Nephron progenitor cell (in vitro differentiated cells): Measurements from ENCODE around the gene EPS8.
A peak's percentile ranks its signal among the peaks of the same experiment; 100 is the strongest.

ENCODE experiments used
- DNase-seq: peaks from one replicate; pipeline ENCODE4 v3.0.0; 2021
- H3K27ac Mint-ChIP-seq: 2 replicates; pipeline ENCODE4 v1.8.0; 2021; ENCODE audit warnings: mild to moderate bottlenecking, moderate library complexity, mixed read lengths
- H3K27me3 Mint-ChIP-seq: 2 replicates; pipeline ENCODE4 v1.8.0; 2021; ENCODE audit warnings: mild to moderate bottlenecking, low read depth, mixed read lengths; ENCODE audit not compliant: poor library complexity
- H3K36me3 Mint-ChIP-seq: 2 replicates; pipeline ENCODE4 v1.8.0; 2021; ENCODE audit warnings: low read depth, mixed read lengths
- H3K4me1 Mint-ChIP-seq: 2 replicates; pipeline ENCODE4 v1.8.0; 2021; ENCODE audit warnings: mixed read lengths
- H3K4me3 Mint-ChIP-seq: 2 replicates; pipeline ENCODE4 v1.8.0; 2021; ENCODE audit warnings: mild to moderate bottlenecking, moderate library complexity, mixed read lengths
- H3K9me3 Mint-ChIP-seq: 2 replicates; pipeline ENCODE4 v1.8.0; 2021; ENCODE audit warnings: mild to moderate bottlenecking, moderate library complexity, mixed read lengths
- TF ChIP-seq, protein P1 (sequence below): fragments of 200-600 bp; sonication (generic); IDR thresholded peaks from 2 replicates; pipeline ENCODE4 v1.5.0; 2021; ENCODE audit warnings: antibody characterized with exemption

EPS8 gene

GRCh38 chr12:15777355-15778012 is 11.7 kb downstream of the EPS8 start:
- DNase-seq, result no peak
- no peak overlapping the region for H3K4me3 Mint-ChIP-seq
- H3K9me3 Mint-ChIP-seq, result no peaks in the 10 kb centered on the region
- TF ChIP-seq, protein P1, sequence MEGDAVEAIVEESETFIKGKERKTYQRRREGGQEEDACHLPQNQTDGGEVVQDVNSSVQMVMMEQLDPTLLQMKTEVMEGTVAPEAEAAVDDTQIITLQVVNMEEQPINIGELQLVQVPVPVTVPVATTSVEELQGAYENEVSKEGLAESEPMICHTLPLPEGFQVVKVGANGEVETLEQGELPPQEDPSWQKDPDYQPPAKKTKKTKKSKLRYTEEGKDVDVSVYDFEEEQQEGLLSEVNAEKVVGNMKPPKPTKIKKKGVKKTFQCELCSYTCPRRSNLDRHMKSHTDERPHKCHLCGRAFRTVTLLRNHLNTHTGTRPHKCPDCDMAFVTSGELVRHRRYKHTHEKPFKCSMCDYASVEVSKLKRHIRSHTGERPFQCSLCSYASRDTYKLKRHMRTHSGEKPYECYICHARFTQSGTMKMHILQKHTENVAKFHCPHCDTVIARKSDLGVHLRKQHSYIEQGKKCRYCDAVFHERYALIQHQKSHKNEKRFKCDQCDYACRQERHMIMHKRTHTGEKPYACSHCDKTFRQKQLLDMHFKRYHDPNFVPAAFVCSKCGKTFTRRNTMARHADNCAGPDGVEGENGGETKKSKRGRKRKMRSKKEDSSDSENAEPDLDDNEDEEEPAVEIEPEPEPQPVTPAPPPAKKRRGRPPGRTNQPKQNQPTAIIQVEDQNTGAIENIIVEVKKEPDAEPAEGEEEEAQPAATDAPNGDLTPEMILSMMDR, result no peak
- no peaks in the 10 kb centered on the region for H3K36me3 Mint-ChIP-seq
- no peaks in the 10 kb centered on the region for H3K27me3 Mint-ChIP-seq
- H3K27ac Mint-ChIP-seq, result no peak overlapping the region
- H3K4me1 Mint-ChIP-seq, result peaks cover 4% of the 10 kb centered on the region

DNA sequence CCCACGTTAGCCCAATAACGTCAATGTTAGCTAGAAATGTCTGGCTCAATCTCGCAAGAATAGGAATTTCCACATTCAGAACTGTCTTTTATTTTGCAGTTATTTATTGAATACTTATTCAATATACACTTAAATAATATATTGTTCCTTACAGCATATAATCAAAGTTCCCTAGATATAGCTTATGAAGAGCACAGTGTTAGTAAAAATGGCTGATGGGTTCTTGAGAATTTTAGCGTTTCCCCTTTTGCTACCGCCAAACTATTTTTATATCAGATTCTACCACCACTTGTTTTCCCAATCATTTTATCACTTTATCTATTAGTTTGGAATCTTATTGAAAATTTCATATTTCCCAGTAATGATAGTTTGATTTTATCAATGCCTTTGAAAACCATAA is 12.7 kb downstream of the EPS8 start:
- no peaks in the 10 kb centered on the region for H3K27me3 Mint-ChIP-seq
- peaks cover 4% of the 10 kb centered on the region for H3K4me1 Mint-ChIP-seq
- TF ChIP-seq, protein P1, result no peak
- H3K36me3 Mint-ChIP-seq, result no peaks in the 10 kb centered on the region
- no peak for DNase-seq
- no peak overlapping the region for H3K27ac Mint-ChIP-seq
- H3K9me3 Mint-ChIP-seq, result no peaks in the 10 kb centered on the region
- H3K4me3 Mint-ChIP-seq, result no peak overlapping the region

GRCh38 chr12:15774819-15775218 is 14.4 kb downstream of the EPS8 start:
- Mint-ChIP-seq H3K27ac (no peak overlapping the region), H3K4me3 (no peak overlapping the region), H3K9me3 (no peaks in the 10 kb centered on the region)

GRCh38 chr12:15772405-15773018 is 16.7 kb downstream of the EPS8 start:
- H3K9me3 Mint-ChIP-seq, result no peaks in the 10 kb centered on the region
- H3K27me3 Mint-ChIP-seq, result no peaks in the 10 kb centered on the region
- peaks cover 2% of the 10 kb centered on the region for H3K4me1 Mint-ChIP-seq
- TF ChIP-seq, protein P1, result peak; percentile 44
- H3K36me3 Mint-ChIP-seq, result no peaks in the 10 kb centered on the region
- H3K4me3 Mint-ChIP-seq, result no peak overlapping the region
- no peak for DNase-seq
- H3K27ac Mint-ChIP-seq, result no peak overlapping the region

More at GRCh38 chr12:15774819-15775218, 14.4 kb downstream of the EPS8 start:
- Mint-ChIP-seq H3K27me3 (no peaks in the 10 kb centered on the region), H3K4me1 (peaks cover 4% of the 10 kb centered on the region), H3K36me3 (no peaks in the 10 kb centered on the region)
- TF ChIP-seq, protein P1, result no peak
- DNase-seq, result no peak

GRCh38 chr12:15770581-15770980 is 18.6 kb downstream of the EPS8 start:
- TF ChIP-seq, protein P1, result no peak
- Mint-ChIP-seq H3K27ac (no peak overlapping the region), H3K4me1 (no peaks in the 10 kb centered on the region), H3K36me3 (no peaks in the 10 kb centered on the region), H3K27me3 (no peaks in the 10 kb centered on the region), H3K4me3 (no peak overlapping the region), H3K9me3 (no peaks in the 10 kb centered on the region)
- no peak for DNase-seq

DNA sequence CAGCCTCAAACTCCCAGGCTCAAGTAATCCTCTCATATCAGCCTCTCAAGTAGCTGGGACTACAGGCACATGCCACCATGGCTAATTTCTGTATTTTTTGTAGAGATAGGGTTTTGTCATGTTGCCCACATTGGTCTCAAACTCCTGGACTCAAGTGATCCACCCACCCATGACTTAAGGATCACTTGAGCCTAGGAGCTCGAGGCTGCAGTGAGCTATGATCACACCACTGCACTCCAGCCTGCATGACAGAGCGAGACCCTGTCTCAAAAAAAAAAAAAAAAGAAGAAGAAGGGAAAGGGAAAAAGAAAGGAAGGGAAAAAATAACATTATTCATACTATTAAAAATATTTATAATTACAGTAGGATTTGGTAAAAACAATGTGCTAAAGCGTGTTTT is 19.2 kb downstream of the EPS8 start:
- Mint-ChIP-seq H3K27me3 (no peaks in the 10 kb centered on the region), H3K4me1 (no peaks in the 10 kb centered on the region), H3K4me3 (no peak overlapping the region), H3K9me3 (no peaks in the 10 kb centered on the region), H3K27ac (peak overlapping the region; percentile 85), H3K36me3 (no peaks in the 10 kb centered on the region)
- TF ChIP-seq, protein P1, result no peak
- DNase-seq, result no peak
